Renal cortex interstitium (tissue), 15 donors: ENCODE data around the gene ZC3H4. TPM values are rescaled to one million over a fixed set of nuclear protein-coding genes. Genes with fewer than 3 reads are reported as not detected.
A peak's percentile ranks its signal among the peaks of the same experiment; 100 is the strongest.

Experiments
- DNase-seq, 11 donors: peaks; one replicate each; pipeline ENCODE4 v3.0.0-alpha.2; 2013; ENCODE audit warnings: low read depth in 9 of 11, low spot score in 4 of 11; ENCODE audit errors: extremely low read depth in 1 of 11
- long read RNA-seq, 16 experiments: transcript quantifications; one replicate each; lab custom pipeline, GENCODE V29; 2026
- polyA plus RNA-seq, 3 donors: library from polyadenylated mRNA; unstranded; fragments of 120-200 nt; gene quantifications; one replicate each; pipeline ENCODE4 v1.2.1, GENCODE V29; 2013; ENCODE audit not compliant: insufficient read length in 3 of 3

ZC3H4 gene
- 10 to 100 TPM; 31.6 to 42.7 (median 42.0) TPM for polyA plus RNA-seq
- long read RNA-seq, donor 1, result 0 reads
- long read RNA-seq, donor 2, result 0 reads
- long read RNA-seq, donor 3, partial matches to known transcripts, result 7 of 7 reads
- long read RNA-seq, donor 3, other reads (novel, unspliced or antisense), result 0 of 7 reads
- long read RNA-seq, donor 4, partial matches to known transcripts, result 6 of 6 reads
- long read RNA-seq, donor 4, other reads (novel, unspliced or antisense), result 0 of 6 reads
- long read RNA-seq, donor 5, partial matches to known transcripts, result 8 of 10 reads
- long read RNA-seq, donor 5, other reads (novel, unspliced or antisense), result 0 of 10 reads
- long read RNA-seq, donor 6, partial matches to known transcripts, result 38 of 40 reads
- long read RNA-seq, donor 6, other reads (novel, unspliced or antisense), result 0 of 40 reads
- long read RNA-seq, donor 7, partial matches to known transcripts, result 13 of 62 reads
- long read RNA-seq, donor 7, other reads (novel, unspliced or antisense), result 47 of 62 reads
- long read RNA-seq, donor 8, partial matches to known transcripts, result 33 of 34 reads
- long read RNA-seq, donor 8, other reads (novel, unspliced or antisense), result 0 of 34 reads
- long read RNA-seq, donor 9, partial matches to known transcripts, result 0 of 1 reads
- long read RNA-seq, donor 9, other reads (novel, unspliced or antisense), result 0 of 1 reads
- long read RNA-seq, donor 10, result 0 reads
- long read RNA-seq, donor 11, result 0 reads
- long read RNA-seq, donor 12, result 0 reads
- long read RNA-seq, donor 13, partial matches to known transcripts, result 0 of 1 reads
- long read RNA-seq, donor 13, other reads (novel, unspliced or antisense), result 0 of 1 reads
- long read RNA-seq, donor 14, full-length matches to known transcripts, result 1 of 129 reads
- long read RNA-seq, donor 14, partial matches to known transcripts, result 128 of 129 reads
- long read RNA-seq, donor 14, other reads (novel, unspliced or antisense), result 0 of 129 reads
- long read RNA-seq, donor 15, full-length matches to known transcripts, result 1 of 1 reads
- long read RNA-seq, donor 15, partial matches to known transcripts, result 0 of 1 reads
- long read RNA-seq, donor 15, other reads (novel, unspliced or antisense), result 0 of 1 reads
- long read RNA-seq, donor 16, partial matches to known transcripts, result 24 of 24 reads
- long read RNA-seq, donor 16, other reads (novel, unspliced or antisense), result 0 of 24 reads

DNA sequence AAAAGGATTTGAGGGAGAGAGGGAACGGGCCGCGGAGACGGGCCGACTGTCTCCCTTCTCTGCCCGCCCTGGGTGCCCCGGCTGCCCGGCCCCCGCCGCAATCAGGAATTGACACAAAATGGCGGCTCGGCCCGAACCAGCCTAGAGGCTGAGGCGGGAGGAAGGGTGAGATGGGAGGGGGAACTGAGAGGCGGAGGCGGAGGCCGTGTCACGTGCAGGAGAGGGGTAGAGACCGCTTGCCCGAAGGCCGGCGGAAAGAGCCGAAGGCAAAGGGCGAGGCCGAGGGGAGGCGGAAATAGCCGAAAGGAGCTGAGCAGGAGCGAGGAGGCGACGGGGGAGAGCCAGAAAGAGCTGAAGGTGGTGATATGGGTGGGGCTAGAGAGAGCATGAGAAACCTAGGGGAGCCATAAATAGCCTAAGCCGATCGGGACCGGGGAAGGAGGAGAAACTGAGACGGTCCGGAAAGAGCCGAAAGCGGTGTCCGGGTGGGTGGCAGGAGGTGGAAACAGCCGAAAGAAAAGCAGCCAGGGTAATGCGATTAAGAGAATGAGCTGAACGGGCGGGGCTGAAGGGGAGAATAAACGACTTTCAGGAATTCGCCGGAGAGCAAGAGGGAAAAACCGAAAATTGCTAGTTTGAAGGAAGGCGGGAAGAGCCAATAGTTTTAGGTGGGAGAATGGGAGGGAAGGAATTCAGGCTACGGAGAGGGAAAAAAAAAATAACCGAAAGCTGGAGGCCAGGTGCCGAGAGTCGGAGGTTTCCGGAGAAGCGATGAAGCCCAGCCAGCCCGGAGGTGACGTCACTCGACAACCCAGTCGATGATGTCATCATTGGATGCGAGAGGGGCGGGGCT, at the start of gene ZC3H4:
ZC3H4 (minus strand) TSS at position 780 of the 853 bp plus-strand sequence. CDS start 1,192 bp downstream, outside the sequence.
- peak; percentile 97 to 99 (median 98) for DNase-seq

DNA sequence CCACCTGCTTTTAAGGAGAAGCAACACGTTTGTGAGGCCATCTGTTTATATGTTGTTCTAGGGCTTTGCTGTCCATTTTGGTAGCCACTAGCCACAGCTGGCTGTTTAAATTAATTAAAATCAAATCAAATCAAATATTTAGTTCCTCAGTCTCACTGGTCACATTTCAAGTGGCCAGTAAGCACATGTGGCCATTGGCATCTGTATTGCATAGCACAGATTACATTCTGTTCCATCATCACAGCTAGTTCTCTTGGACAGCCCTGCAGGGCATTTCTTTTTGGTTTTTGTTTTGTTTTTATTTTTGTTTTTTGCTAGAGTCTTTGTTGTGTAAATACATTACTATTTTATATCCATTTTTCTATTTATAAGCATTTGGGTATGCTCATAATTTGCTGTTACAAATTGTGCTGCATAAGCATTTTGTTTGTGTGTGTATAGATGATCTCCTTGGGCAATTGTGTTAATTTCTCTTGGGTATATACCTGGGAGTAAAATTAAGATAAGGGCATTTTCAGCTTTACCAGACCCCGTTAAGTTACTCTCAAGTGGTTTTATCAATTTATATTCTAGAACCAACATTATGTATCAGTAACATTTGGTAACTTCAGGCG, 48.4 kb upstream of the ZC3H4 start:
- no peak for DNase-seq

DNA sequence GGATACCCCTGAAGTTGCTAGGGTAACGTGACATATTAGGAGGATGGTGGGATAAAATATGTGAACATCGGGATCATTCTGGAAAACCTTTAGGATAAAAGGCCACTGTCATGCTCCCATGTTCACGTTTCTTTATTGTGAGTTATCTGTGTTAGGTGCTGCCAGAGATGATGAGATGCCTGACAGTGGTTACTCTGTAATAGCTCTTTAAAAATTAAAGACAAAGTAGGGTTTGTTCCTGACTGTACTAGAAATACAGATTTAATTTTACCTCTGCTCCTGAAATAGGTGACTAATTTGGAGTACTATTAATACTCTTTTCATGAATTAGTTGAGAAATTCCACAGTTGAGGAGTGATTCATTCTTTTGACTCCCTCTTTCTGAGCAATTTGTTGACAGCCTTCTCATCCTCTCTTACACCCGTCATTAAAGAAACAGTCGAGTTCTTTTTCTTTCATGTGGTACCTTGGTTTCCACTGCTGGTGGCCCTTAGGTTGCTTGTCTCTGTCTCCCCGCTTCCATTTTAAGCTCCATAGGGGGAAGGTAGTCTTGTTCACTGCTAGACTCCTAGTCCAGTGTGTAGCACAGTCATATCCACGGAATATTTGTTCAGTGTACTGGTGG, 45.4 kb upstream of the ZC3H4 start:
- no peak for DNase-seq

DNA sequence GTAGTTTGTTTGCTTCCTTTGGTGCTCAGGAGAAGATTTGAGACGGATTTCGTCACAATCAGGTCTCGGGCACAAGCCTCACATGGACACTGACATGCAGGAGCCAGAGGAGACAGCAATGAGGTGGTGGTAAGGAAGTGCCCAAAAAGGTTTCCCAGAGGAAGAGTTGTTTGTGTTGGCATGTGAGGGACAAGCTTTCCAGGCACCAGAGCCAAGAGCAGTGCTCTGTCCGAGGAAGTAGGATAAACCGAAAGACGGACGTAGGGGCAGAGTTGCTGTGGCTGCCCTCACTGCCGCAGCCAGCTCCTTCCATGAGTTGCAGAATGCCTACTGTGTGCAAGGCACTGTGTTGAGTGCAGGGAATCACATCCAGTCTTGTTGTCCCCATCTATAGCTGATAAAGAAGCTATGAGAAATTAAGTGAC, 44.8 kb upstream of the ZC3H4 start:
- no peak for DNase-seq

DNA sequence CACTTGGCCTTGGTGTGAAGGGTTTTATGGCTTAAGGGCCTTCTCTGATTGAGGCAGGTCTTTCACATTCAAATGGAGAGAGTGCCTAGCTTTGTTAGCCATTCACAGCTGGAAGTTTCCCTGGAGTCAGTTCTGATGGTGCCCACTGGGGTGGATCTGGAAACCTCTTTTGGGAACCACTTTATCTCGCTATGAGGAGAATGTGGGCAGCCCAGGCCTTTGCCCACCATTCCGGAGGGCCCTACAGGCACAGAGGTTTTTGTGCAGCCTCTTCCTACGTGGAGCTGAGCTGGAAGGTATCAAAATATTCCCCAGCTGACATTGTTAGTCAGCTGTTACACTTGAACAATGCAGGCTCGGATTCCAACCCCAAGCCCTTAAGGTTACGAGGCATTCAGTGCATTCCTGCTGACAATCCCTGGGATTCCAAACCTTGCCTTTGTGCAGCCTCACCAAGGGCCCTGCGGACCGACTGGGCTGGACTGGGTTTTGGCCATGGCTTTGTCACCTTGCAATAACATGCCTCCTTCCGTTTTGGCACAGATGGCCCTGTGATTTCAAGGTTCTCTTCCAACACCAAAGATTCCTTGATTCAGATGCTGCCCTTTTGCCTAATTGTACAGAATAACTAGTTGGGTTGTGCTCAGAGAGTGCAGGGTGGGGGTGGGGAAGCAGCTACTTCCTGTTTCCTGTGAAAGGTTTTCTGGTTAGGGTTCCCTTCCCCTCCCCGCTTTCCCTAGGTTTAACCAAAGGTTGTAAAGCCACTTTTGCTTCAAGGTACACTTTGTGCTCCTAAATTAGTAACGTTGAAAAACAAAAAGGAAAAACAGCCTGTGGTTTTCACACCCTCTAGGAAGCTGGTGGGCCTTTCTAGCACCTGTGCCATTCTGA, 44.1 kb upstream of the ZC3H4 start:
- no peak for DNase-seq

DNA sequence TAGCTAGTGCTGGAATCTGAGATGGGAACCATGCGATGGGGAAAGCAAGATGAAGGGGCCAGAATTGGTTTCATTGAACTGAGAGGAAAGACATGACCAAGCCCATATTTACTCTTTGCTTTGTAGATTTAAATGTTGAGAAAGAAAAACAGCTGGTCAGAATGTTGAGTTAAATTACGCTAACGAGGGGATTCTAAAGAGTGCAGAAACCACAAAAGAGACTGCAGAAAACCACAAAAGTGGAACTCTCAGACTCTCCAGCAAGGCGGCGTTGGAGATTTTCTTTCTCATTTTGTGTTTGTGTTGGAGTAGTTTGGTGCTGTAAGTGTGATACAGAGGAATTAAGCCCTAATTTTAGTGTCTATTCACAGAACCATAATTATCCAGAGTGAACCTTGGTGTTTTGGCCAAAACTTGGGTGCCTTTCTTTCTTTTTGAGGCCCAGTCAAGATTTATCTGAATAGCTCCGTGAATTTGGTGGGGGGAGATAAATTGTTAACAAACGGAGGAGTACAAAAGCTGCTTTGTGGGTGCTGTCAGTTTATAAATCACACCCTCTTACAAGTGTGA, 43.4 kb upstream of the ZC3H4 start:
- DNase-seq, result no peak

DNA sequence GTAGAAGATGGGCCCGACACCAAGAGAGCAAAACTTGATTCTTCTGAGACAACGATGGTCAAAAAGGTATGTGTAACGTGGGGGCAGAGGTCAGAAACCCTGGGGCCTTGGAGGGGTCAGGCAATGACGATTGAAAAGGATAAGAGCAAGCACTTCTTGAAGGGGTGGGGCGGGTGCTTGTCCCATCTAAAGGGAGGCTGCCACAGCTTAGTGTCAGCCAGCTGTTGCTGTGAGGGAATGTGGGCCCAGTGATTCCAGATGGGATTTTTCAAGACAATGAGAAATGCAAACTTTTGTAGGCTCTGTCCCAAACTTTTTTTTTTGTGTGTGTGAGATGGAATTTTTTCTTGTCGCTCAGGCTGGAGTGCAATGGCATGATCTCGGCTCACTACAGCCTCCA, 41.6 kb upstream of the ZC3H4 start:
- DNase-seq, result peak in 3 of 11 donors; percentile 63 to 74 (median 70)

DNA sequence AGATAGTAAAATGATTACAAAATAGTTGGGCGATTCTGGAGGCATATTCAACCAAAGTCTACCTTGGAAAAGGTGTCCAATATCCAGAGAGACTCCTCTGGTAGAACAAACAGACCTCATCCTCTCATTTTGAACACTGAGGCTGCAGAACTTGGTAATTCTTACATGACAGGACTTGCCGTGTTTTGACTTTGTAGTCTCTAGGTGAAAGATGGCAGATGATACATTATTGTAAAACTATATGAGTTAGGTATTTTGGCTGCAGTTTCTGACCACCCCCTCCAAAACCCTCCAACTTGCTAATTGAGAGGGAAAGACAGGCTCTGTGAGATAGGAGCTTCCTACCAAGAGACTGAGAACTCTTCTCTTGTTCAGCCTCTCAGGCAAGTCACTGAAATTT, 39.7 kb upstream of the ZC3H4 start:
- DNase-seq, result no peak

DNA sequence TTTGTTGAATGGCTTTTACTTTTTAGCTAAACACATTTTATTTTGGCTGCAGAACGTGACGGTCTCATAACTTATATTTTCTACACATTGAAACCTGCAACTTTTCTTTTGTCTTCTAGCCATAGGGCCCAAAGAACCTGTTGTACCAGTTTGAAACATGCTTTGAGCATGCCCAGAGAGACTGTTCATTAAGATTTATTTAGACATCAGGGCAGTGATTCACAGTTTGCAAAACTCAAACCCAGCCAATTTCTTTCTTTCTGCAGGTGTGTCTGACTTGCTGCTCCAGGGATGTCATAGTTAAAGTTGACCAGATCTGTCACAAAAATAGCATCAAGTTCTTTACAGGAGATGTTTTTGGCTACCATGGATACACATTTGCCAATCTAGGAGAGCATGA, 39.1 kb upstream of the ZC3H4 start:
- no peak for DNase-seq

DNA sequence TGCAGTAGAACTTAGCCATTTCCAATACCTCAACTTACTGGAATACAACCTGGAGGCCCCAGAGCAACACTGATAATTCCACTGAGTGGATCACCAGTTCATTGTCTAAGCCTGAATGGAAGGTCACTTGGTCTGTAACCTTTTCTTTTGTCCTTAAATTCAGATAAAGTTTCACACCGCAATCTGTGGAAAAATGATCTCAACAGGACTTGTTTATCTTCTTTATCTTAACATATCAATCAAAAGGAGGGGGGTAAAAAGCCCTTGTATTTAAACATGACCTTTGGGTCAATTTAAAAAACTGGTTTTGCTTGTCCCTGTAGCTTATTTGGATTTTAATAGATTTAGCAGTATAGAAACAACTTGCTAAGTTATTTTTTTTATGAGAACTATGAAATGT, 38.6 kb upstream of the ZC3H4 start:
- DNase-seq, result no peak

DNA sequence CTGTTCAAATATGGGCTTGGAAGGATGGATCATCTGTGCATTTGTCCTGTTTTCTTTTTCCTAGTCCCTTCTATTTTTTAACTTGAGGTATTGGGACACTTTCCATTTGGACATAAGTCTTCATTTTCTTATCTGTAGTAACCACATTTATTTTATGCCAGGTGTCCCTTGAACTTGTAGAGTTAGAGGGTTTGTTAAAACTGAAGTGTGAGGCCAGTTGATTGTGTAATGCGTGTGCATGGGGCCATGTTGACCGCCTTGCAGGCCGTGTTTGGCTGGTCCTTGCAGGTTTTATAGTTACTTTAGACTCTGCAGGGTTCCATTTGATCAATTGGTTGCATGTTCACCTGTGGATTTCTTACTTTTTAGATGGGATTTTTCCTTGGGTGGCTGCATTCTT, 38.1 kb upstream of the ZC3H4 start:
- no peak for DNase-seq

DNA sequence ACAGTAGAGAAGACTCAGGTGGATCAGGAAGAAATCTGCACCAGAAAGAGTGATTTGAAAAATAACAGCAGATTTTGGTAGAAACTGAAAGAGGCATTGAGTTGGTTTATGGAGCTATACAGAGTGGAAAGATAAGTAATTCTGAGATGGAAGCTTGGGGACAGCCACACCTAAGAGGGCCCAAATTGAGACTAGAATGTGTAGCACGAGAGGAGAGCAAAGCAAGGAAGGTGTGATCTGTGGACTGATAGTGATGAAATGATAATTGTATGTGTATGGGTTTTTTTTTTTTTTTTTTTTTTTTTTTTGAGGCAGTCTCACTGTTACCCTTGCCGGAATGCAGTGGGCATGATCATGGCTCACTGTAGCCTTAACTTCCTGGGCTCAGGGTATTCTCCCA, 33.3 kb upstream of the ZC3H4 start:
- DNase-seq, result no peak

DNA sequence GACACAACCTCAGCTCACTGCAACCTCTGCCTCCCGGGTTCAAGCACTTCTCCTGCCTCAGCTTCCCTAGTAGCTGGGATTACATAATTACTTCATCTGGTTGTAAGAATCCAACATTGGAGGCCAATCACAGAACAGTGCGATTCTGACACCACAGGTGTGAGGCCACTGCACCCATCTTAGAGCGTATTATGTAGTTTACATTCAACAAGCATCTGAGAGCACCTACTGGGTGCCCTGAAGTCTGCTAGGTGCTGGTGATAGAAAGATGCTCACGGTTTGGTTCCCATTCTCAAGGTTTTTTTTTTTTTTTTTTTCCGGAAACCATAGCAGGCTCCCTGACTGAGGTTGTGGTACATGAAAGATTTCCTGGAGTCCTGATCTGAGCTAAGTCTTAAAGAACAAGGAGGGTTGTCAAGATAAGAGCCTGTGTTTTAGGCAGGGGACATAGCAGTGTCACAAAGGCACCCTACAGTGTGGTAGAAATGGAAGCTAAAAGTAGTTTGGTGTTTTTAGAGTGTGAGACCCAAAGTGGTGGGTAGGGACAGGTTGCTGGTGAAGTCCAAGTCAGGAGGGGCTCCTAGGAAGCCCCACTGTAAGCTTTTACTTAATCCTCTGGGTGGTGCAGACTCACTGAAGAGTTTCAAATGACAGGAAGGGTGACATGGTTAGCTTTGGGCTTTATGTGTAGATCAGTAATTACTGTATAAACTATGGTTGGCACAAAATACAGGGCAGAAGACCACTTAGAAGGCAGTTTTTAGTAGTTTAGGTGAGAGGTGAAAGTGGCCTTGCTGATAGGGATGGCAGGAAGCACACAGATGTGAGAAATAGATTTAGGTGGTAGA, 32.3 kb upstream of the ZC3H4 start:
- DNase-seq, result no peak

DNA sequence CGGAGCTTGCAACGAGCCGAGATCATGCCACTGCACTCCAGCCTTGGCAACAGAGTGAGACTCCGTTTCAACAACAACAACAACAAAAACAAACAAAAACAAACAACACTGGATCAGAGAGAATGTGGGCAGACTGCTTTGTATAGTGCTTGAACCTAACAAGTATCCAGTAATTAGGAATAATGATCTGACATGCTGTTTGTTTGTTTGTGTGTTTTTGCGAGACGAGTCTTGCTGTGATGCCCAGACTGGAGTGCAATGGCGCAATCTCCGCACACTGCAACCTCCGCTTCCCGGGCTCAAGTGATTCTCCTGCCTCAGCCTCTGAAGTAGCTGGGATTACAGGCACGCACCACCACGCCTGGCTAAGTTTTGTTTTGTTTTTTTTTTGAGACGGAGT, 31.1 kb upstream of the ZC3H4 start:
- DNase-seq, result no peak

DNA sequence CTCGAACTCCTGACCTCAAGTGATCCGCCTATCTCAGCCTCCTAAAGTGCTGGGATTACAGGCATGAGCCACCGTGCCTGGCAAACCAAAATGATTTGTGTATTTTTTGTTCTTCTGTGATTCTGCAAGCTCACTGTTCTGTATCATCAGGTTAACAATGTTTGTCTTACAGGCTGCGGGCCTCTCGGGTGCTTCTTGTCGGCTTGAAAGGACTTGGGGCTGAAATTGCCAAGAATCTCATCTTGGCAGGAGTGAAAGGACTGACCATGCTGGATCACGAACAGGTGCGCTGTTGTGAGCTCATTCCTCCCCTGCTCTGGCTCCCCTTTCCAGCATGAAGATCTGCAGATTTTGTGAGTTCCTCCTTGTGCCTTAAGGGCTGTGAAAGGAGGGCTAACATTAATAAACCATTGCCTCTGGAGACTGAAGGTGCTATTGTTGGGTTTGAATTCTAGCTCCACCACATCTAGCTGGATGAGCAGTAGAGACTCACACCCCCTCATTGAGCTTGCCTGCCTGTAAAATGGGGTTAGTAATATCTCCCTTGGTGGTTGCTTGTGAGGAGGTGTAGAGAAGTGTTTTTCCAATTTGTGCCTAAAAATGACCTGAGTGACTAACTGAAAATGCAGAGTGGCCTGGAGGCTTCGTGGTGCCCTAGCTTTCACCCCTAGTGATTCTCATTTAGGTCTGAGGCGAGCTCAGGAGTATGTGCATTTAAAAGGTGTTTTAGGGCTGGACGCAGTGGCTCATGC, 29.9 kb upstream of the ZC3H4 start:
- DNase-seq, result no peak
